22Rv1 (cell line): Measurements from ENCODE around the gene AGRN.

Experiments used
- ZFX ChIP-seq: fragments of 450-650 bp; IDR thresholded peaks from 2 replicates; pipeline ENCODE4 v1.6.1; 2017; ENCODE audit warnings: antibody characterized with exemption, borderline replicate concordance
- TF ChIP-seq, protein P1 (sequence below): fragments of 450-650 bp; IDR thresholded peaks from 2 replicates; pipeline ENCODE4 v1.5.1; 2017; ENCODE audit warnings: mild to moderate bottlenecking

GRCh38 chr1:1033731-1034438 is 14.0 kb downstream of the AGRN start:
- TF ChIP-seq, protein P1, sequence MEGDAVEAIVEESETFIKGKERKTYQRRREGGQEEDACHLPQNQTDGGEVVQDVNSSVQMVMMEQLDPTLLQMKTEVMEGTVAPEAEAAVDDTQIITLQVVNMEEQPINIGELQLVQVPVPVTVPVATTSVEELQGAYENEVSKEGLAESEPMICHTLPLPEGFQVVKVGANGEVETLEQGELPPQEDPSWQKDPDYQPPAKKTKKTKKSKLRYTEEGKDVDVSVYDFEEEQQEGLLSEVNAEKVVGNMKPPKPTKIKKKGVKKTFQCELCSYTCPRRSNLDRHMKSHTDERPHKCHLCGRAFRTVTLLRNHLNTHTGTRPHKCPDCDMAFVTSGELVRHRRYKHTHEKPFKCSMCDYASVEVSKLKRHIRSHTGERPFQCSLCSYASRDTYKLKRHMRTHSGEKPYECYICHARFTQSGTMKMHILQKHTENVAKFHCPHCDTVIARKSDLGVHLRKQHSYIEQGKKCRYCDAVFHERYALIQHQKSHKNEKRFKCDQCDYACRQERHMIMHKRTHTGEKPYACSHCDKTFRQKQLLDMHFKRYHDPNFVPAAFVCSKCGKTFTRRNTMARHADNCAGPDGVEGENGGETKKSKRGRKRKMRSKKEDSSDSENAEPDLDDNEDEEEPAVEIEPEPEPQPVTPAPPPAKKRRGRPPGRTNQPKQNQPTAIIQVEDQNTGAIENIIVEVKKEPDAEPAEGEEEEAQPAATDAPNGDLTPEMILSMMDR: no peak
- no peak for TF ChIP-seq ZFX
